SK-N-SH (cell line): ENCODE measurements around the gene MAN2B2. TPM values are rescaled to one million over a fixed set of nuclear protein-coding genes. Genes with fewer than 3 reads are reported as not detected.

Experiments used
- CTCF ChIA-PET: fragments of 300-600, 350-600 bp; formaldehyde crosslinking; extraction: SDS; loops from one replicate; lab custom pipeline; 2021; lab: Yijun Ruan, JAX
- POLR2A ChIA-PET: fragments of 350-600 bp; sonication (Branson Sonifier 250); formaldehyde crosslinking; extraction: SDS; loops from one replicate; lab custom pipeline; 2020; ENCODE audit warnings: antibody characterized with exemption, inconsistent platforms; lab: Yijun Ruan, JAX
- DNase-seq: peaks from one replicate; pipeline ENCODE4 v3.0.0; 2012
- H2AFZ ChIP-seq: fragments of 200-600 bp; sonication (generic); 2 replicates; pipeline ENCODE4 v1.8.1; 2016; ENCODE audit warnings: antibody characterized with exemption, mild to moderate bottlenecking, low read depth
- H3F3A ChIP-seq: fragments of 200-600 bp; sonication (generic); replicated peaks from 2 replicates; pipeline ENCODE3; 2016; ENCODE audit warnings: antibody characterized with exemption, mild to moderate bottlenecking; ENCODE audit not compliant: insufficient read depth
- H3K27ac ChIP-seq, 2 experiments: fragments of 200-500 bp in 1 of 2; fragments of 200-600 bp in 1 of 2; sonication (Bioruptor generic) in 1 of 2; sonication (generic), shearing (Covaris generic) in 1 of 2; 2 replicates each; pipeline versions ENCODE4 v1.5.1 to v1.6.1; 2014 to 2016; ENCODE audit warnings: low read depth in 2 of 2, inconsistent platforms in 1 of 2, low read length in 1 of 2, mild to moderate bottlenecking in 1 of 2, mixed read lengths in 1 of 2
- H3K27me3 ChIP-seq: fragments of 200-600 bp; sonication (generic), shearing (Covaris generic); 2 replicates; pipeline ENCODE4 v1.6.1; 2016; ENCODE audit warnings: mixed run types; ENCODE audit not compliant: insufficient read depth
- H3K36me3 ChIP-seq, 2 experiments: fragments of 200-500 bp in 1 of 2; fragments of 200-600 bp in 1 of 2; sonication (Bioruptor generic) in 1 of 2; sonication (generic) in 1 of 2; replicated peaks in 1 of 2; 2 replicates each; pipeline versions ENCODE3 to v1.5.1; 2014 to 2016; ENCODE audit warnings: low read length in 1 of 2, mild to moderate bottlenecking in 1 of 2; ENCODE audit not compliant: insufficient read depth in 2 of 2, control insufficient read depth in 1 of 2
- H3K4me1 ChIP-seq, 2 experiments: fragments of 200-500 bp in 1 of 2; fragments of 200-600 bp in 1 of 2; sonication (Bioruptor generic) in 1 of 2; sonication (generic), shearing (Covaris generic) in 1 of 2; 2 replicates each; pipeline versions ENCODE4 v1.5.1 to v1.6.1; 2014 to 2016; ENCODE audit warnings: low read depth in 1 of 2, low read length in 1 of 2, mixed run types in 1 of 2; ENCODE audit not compliant: insufficient read depth in 2 of 2, control insufficient read depth in 1 of 2
- H3K4me2 ChIP-seq: fragments of 200-600 bp; sonication (generic), shearing (Covaris generic); 2 replicates; pipeline ENCODE4 v1.6.1; 2017; ENCODE audit warnings: mixed run types
- H3K4me3 ChIP-seq, 2 experiments: fragments of 200-500 bp in 1 of 2; fragments of 200-600 bp in 1 of 2; sonication (Bioruptor generic) in 1 of 2; sonication (generic), shearing (Covaris generic) in 1 of 2; 2 replicates each; pipeline versions ENCODE4 v1.5.1 to v1.8.1; 2014 to 2016; ENCODE audit warnings: low read depth in 2 of 2, inconsistent platforms in 1 of 2, low read length in 1 of 2, mild to moderate bottlenecking in 1 of 2, mixed read lengths in 1 of 2, moderate library complexity in 1 of 2
- H3K79me2 ChIP-seq: fragments of 200-600 bp; sonication (generic); 2 replicates; pipeline ENCODE4 v1.8.1; 2017; ENCODE audit warnings: mild to moderate bottlenecking; ENCODE audit not compliant: insufficient read depth
- H3K9ac ChIP-seq: fragments of 200-600 bp; sonication (generic); 2 replicates; pipeline ENCODE4 v1.6.1; 2017; ENCODE audit warnings: mixed run types
- H3K9me2 ChIP-seq: fragments of 200-600 bp; sonication (generic); 2 replicates; pipeline ENCODE4 v1.6.1; 2017; ENCODE audit warnings: mixed run types
- H3K9me3 ChIP-seq: fragments of 200-600 bp; sonication (generic); 2 replicates; pipeline ENCODE4 v1.6.1; 2017; ENCODE audit warnings: mixed run types, mild to moderate bottlenecking, moderate library complexity
- H4K20me1 ChIP-seq: fragments of 200-600 bp; sonication (generic); 2 replicates; pipeline ENCODE4 v1.6.1; 2017; ENCODE audit warnings: mild to moderate bottlenecking, mixed run types; ENCODE audit not compliant: insufficient read depth
- ELF1 ChIP-seq: IDR thresholded peaks from 2 replicates; pipeline ENCODE4 v1.4.0; 2012
- EP300 ChIP-seq, 2 experiments: IDR thresholded peaks; 2 replicates each; pipeline versions ENCODE4 v1.4.0 to v1.6.1; 2012; ENCODE audit warnings: borderline replicate concordance in 1 of 2, low read depth in 1 of 2, low read length in 1 of 2
- MAX ChIP-seq: IDR thresholded peaks from 2 replicates; pipeline ENCODE4 v1.4.0; 2012; ENCODE audit warnings: low read depth
- PBX3 ChIP-seq: IDR thresholded peaks from 2 replicates; pipeline ENCODE4; 2012
- POLR2AphosphoS5 ChIP-seq: IDR thresholded peaks from 2 replicates; pipeline ENCODE4 v1.6.1; 2012; ENCODE audit warnings: low read depth, low read length
- RCOR1 ChIP-seq: fragments of 150-350 bp; IDR thresholded peaks from 2 replicates; pipeline ENCODE4 v1.6.1; 2017; ENCODE audit warnings: antibody characterized with exemption, low read length
- REST ChIP-seq: IDR thresholded peaks from 2 replicates; pipeline ENCODE4 v1.6.1; 2012; ENCODE audit warnings: mild to moderate bottlenecking, low read depth, low read length, moderate library complexity
- WGBS: methylation state at CpG from one replicate; pipeline ENCODE4 v1.1.6; 2017; ENCODE audit warnings: low lambda C conversion rate; 5-methylcytosine and 5-hydroxymethylcytosine counted together
- polyA plus RNA-seq, 3 experiments: library from polyadenylated mRNA; depleted of rRNA; stranded (reverse); fragments of >200 nt; gene quantifications; 2 replicates each; pipeline ENCODE4 v1.2.3, GENCODE V29; 2012

MAN2B2 gene
- polyA plus RNA-seq, 1 of the 3 experiments (the other 2 are of a cell fraction): 24.9 TPM

GRCh38 chr4:6641164-6641970 is 66.4 kb downstream of the MAN2B2 start:
- Histone ChIP-seq H3K9ac (peak overlapping the region; percentile 90), H2AFZ (peak overlapping the region; percentile 90; the same call in 1 of the 2 replicates), H3K4me3 (peak overlapping the region; percentile 98 to 99), H4K20me1 (peaks cover 23% of the 10 kb centered on the region), H3K9me3 (no peaks in the 10 kb centered on the region), H3F3A (peaks cover 11% of the 10 kb centered on the region), H3K36me3 (peaks cover 13 to 16% of the 10 kb centered on the region in 2 experiments), H3K4me2 (peak overlapping the region; percentile 92), H3K9me2 (no peaks in the 10 kb centered on the region), H3K79me2 (peaks cover 40% of the 10 kb centered on the region), H3K4me1 (peaks cover 0 to 14% of the 10 kb centered on the region in 2 experiments; a peak in 3 of 4 replicates), H3K27ac (peak overlapping the region; percentile 95 to 96), H3K27me3 (no peaks in the 10 kb centered on the region)
- peak; percentile 67 for DNase-seq
- ChIA-PET CTCF (interaction anchor here (1.0 to 1.4 kb wide), 3 partner anchors 34 to 93 kb away, joined by 3 to 5 read pairs (median 4); partner anchors contain the start of gene MRFAP1L1), POLR2A (interaction anchor here (0.7 to 2.7 kb wide), 4 partner anchors 32 to 69 kb away, joined by 3 to 11 read pairs (median 4); partner anchors contain the start of genes MAN2B2 and MRFAP1L1)
- TF ChIP-seq ELF1 (no peak), MAX (peak; percentile 39; the same call in 1 of the 2 replicates)
- WGBS: 2% methylated on average over 47 of the region's 50 CpGs

- POLR2A ChIA-PET: interaction anchor here (2.7 kb wide), 1 partner anchor 32 kb away, joined by 11 read pairs; a partner anchor contains a TSS
- TF ChIP-seq POLR2AphosphoS5 (no peak), PBX3 (no peak), REST (peak; percentile 81), MAX (no peak), RCOR1 (no peak), EP300 (IDR thresholded peaks at IDR 0.05; ENCODE audit: borderline replicate concordance in 1 of 2, low read depth in 1 of 2, low read length in 1 of 2) (no peak)
These were observed 67.0 kb downstream of the MAN2B2 start for GRCh38 chr4:6641971-6642320.

More at GRCh38 chr4:6641971-6642320, 67.0 kb downstream of the MAN2B2 start:
- H3K36me3 ChIP-seq: peaks cover 13 to 16% of the 10 kb centered on the region in 2 experiments
- H3K4me2 ChIP-seq: peak overlapping the region; percentile 92
- peaks cover 40% of the 10 kb centered on the region for H3K79me2 ChIP-seq
- H3K9me2 ChIP-seq: no peaks in the 10 kb centered on the region
- H3K4me1 ChIP-seq: peaks cover 0 to 14% of the 10 kb centered on the region in 2 experiments; a peak in 3 of 4 replicates
- H3K9ac ChIP-seq: peak overlapping the region; percentile 90; the same call in 1 of the 2 replicates
- H3F3A ChIP-seq: peaks cover 11% of the 10 kb centered on the region
- H4K20me1 ChIP-seq: peaks cover 23% of the 10 kb centered on the region
- DNase-seq: no peak
- H3K9me3 ChIP-seq: no peaks in the 10 kb centered on the region
- no peak overlapping the region for H2AFZ ChIP-seq
- peak overlapping the region; percentile 98 to 99 for H3K4me3 ChIP-seq
- no peaks in the 10 kb centered on the region for H3K27me3 ChIP-seq
- H3K27ac ChIP-seq: peak overlapping the region; percentile 95 to 96; a peak in 3 of 4 replicates
- 5% methylated on average over 5 of the region's 5 CpGs for WGBS
- CTCF ChIA-PET: interaction anchor here (1.0 kb wide), 1 partner anchor 68 kb away, joined by 3 read pairs; the partner anchor contains the start of gene MRFAP1L1
